Caki2 (cell line): Measurements from ENCODE around the gene SNX8. TPM values are rescaled to one million over a fixed set of nuclear protein-coding genes. Genes with fewer than 3 reads are reported as not detected.
"Not testable (repeated sequence)": the region's sequence is repeated elsewhere in the genome, so short reads cannot be mapped to it uniquely, and the experiment has no call there.

Experiments used
- DNase-seq: peaks from one replicate; pipeline ENCODE4 v3.0.0-alpha.2; 2015; ENCODE audit warnings: low read depth
- in situ Hi-C: cut with HindIII; loops from 2 replicates; pipeline ENCODE4 v1.10.0; 2016; ENCODE audit warnings: low sequenced_read_pairs, low pct_unique_long_range_greater_than_20kb, mixed read lengths
- total RNA-seq: library from RNA; depleted of rRNA; stranded (reverse); fragments of >200 nt; shearing (Covaris generic); gene quantifications from 2 replicates; pipeline ENCODE4 v1.2.3, GENCODE V29; 2014; ENCODE audit warnings: low replicate concordance; rRNA removed

Gene SNX8
- 73.3 and 98.9 TPM in 2 replicates for total RNA-seq

DNA sequence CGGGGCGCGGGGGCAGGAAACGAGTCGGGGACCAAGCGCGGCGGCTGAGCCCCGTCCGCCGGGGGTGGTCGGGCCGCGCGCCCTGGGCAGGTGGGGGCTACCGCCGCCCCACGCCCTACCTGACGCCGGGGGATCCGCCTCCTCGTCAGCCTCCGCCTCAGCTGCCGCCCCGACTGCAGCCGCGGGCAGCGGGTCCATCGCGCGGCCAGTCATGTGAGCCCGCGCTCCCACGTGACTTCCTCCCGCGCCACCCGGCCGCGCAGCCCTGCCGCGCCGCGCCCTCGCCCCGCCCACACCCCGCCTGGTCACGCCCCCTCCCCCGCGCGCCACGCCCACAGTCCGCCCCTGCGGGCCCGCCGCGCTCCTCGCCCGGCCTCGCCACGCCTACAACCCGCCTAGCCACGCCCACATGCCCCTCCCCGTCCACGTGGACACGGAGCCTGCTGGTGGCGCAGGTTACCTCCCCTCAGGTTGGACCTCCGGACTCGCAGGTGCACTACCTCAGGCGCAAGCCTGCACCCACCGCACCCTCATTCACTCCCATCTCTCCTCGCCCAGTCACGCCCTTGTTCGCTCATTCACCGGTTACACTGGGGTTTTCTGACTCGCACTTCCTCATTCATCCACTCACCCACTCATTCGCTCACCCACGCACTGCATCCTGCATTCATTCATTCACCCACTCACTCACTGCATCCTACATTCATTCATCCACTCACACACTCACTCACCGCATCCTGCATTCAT is at the start of gene SNX8:
Gene SNX8, minus strand, starts transcription at position 233 of the 747 bp plus-strand sequence. Its CDS starts 20 bp downstream, at position 213.
- in situ Hi-C loops, result no loop called here

GRCh38 chr7:2362385-2363088 is 48.3 kb upstream of the SNX8 start:
- no peak for DNase-seq
- in situ Hi-C loops, result no loop called here

More for the DNA sequence above, at the start of gene SNX8:
- peak; percentile 75 for DNase-seq

GRCh38 chr7:2360796-2361195 is 46.6 kb upstream of the SNX8 start:
- in situ Hi-C loops, result no loop called here
- no peak for DNase-seq

- in situ Hi-C loops, result no loop called here
- DNase-seq, result no peak
These were observed 45.4 kb upstream of the SNX8 start for GRCh38 chr7:2359610-2360009.

DNA sequence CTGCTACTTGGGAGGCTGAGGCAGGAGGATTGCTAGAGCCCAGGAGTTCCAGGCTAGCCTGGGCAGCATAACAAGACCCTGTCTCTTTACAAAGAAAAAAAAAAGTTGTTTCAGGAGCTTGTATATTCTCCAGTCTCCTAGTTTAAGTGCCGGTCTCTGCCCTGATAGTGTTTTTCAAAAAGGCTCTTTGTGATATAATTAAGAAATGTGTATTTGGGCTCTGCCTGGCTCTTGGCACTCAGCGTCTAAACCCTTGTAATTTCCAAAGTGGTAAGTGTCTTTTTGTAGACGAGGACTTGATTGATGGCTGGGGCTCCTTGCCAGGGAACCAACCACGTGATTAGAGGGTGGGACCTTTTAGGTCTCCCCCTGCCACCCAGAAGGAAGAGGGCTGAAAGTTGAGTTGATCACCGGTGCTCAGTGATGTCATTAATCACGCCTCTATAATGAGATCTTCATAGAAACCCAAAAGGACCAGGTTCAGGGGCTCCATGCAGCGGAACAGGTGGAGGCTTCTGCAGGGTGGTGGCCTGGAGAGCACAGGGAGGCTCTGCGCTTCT is 44.8 kb upstream of the SNX8 start:
- DNase-seq, result no peak
- in situ Hi-C loops, result no loop called here

- in situ Hi-C loops, result no loop called here
- DNase-seq, result no peak
These were observed 43.3 kb upstream of the SNX8 start for GRCh38 chr7:2357571-2357970.

GRCh38 chr7:2357165-2357564 is 42.9 kb upstream of the SNX8 start:
- no peak for DNase-seq
- in situ Hi-C loops, result no loop called here

DNA sequence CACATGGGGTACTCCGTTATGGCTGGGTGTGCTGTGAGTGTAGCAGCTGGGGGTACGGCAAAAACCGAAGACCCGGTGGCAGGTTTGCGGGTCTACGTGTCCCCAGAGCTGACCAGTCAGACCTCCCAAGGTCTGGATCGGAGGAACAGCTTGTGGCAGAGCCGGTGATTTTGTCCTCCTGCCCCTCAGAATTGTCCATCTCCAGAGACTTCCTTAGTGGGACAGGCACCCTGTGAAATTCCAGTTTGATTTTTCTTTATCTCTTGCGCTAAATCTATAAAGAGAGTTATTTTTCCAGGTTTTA is 41.4 kb upstream of the SNX8 start:
- in situ Hi-C loops, result no loop called here
- no peak for DNase-seq

GRCh38 chr7:2354939-2355704 is 40.9 kb upstream of the SNX8 start:
- peak; percentile 14 for DNase-seq
- in situ Hi-C loops, result no loop called here

GRCh38 chr7:2354186-2354938 is 40.1 kb upstream of the SNX8 start, which contains the start of gene EIF3B:
EIF3B (plus strand) TSS chr7:2354827; CDS start chr7:2354922, 95 bp downstream.
- peak; percentile 94 for DNase-seq

GRCh38 chr7:2353936-2354185 is 39.6 kb upstream of the SNX8 start:
- in situ Hi-C loops, result no loop called here
- peak; percentile 92 for DNase-seq

More at GRCh38 chr7:2354186-2354938, 40.1 kb upstream of the SNX8 start, which contains the start of gene EIF3B:
- in situ Hi-C loops, result no loop called here

DNA sequence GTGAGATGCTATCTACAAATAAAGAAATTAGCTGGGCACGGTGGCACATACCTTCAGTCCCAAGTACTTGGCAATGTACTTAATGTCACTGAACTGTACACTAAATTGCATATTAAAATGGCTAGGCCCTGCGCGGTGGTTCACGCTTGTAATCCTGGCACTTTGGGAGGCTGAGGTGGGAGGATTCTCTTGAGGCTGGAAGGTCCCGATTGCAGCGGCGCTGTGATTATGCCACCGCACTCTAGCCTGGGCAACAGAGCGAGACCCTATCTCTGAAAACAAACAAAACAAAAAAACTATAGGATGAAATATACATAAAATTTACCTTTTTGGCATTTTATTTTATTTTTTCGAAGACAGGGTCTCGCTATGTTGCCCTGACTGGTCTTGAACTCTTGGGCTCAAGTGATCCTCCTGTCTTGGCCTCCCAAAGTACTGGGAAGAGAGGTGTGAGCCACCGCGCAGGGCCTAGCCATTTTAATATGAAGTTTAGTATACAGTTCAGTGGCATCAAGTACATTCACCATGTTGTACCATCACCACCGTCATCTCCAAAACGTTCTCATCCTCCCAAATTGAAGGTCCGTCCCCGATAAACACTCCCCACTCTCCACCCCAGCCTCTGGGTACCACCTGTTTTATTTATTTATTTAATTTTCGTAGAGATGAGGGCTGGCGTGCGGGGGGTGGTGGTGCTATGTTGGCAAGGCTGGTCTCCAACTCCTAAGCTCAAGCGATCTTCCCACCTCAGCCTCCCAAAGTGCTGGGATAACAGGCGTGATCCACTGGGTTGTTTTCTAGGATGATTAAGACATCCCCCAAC is 39.1 kb upstream of the SNX8 start:
- DNase-seq, result no peak
- in situ Hi-C loops, result no loop called here

GRCh38 chr7:2350861-2351260 is 36.6 kb upstream of the SNX8 start:
- in situ Hi-C loops, result no loop called here

GRCh38 chr7:2350055-2350454 is 35.8 kb upstream of the SNX8 start:
- DNase-seq, result no peak
- in situ Hi-C loops, result no loop called here

More at GRCh38 chr7:2350861-2351260, 36.6 kb upstream of the SNX8 start:
- no peak for DNase-seq

DNA sequence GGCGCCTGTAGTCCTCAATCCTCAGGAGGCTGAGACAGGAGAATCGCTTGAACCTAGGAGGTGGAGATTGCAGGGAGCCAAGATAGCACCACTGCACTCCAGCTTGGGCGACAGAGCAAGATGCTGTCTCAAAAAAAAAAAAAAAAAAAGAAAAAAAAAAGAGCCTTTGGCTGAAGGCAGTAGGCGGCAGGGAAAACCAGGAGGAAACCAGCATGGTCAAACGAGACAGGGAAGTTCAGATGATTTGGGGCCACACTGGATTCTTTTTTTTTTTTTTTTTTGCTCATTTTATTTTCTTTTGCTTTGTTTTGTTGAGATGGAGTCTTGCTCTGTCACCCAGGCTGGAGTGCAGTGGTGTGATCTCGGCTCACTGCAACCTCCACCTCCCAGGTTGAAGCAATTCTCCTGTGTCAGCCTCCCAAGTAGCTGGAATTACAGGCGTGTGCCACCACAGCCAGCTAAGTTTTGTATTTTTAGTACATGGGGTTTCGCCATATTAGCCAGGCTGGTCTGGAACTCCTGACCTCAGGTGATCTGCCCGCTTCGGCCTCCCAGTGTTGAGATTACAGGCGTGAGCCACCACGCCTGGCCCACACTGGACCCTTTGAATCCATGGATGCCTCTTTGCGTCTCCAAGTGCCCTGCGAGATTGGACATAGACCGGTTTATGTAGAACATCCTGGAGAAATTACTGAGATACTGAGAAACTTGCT is 33.3 kb upstream of the SNX8 start:
- in situ Hi-C loops, result not testable (repeated sequence)

GRCh38 chr7:2336626-2337299 is 22.5 kb upstream of the SNX8 start:
- in situ Hi-C loops, result no loop called here
- DNase-seq, result no peak

More for the DNA sequence above, 33.3 kb upstream of the SNX8 start:
- DNase-seq, result not testable (repeated sequence)
